Neural progenitor cell (in vitro differentiated cells): ENCODE measurements around the gene CELA1.

ENCODE experiments used
- CTCF ChIP-seq: fragments of 200-600 bp; sonication (generic); IDR thresholded peaks from 2 replicates; pipeline ENCODE4 v1.5.1; 2017; ENCODE audit warnings: antibody characterized with exemption, mild to moderate bottlenecking
- EZH2 ChIP-seq: fragments of 200-600 bp; sonication (generic); IDR thresholded peaks from 2 replicates; pipeline ENCODE4 v1.6.1; 2017; ENCODE audit warnings: antibody characterized with exemption, mild to moderate bottlenecking, moderate library complexity
- EZH2phosphoT487 ChIP-seq: fragments of 200-600 bp; sonication (generic); IDR thresholded peaks from 2 replicates; pipeline ENCODE4 v1.6.1; 2017; ENCODE audit warnings: antibody characterized with exemption

GRCh38 chr12:51318846-51319599, 27.5 kb downstream of the CELA1 start:
- no peak for TF ChIP-seq EZH2
- TF ChIP-seq CTCF = no peak
- no peak for TF ChIP-seq EZH2phosphoT487
